ENCODE data around the gene PAM. TPM values are rescaled to one million over a fixed set of nuclear protein-coding genes. Genes with fewer than 3 reads are reported as not detected.

The PAM gene
- total RNA-seq, 1 donor from 2014 or later, result 51.3 TPM

- no peak for ATAC-seq
Measured at GRCh38 chr5:103075442-103075841, 320.3 kb downstream of the PAM start.
